GM18508 (cell line): ENCODE measurements around the gene TNIP2.
A peak's percentile ranks its signal among the peaks of the same experiment; 100 is the strongest.

Source experiments
- ATAC-seq: cut with Tn5 transposase; IDR thresholded peaks from one replicate; pipeline ENCODE4 v1.9.1; 2021; ENCODE audit warnings: moderate number of reproducible peaks; ENCODE audit not compliant: insufficient read depth, unreplicated experiment

The TNIP2 gene

GRCh38 chr4:2794486-2795299 lies 38.6 kb upstream of the TNIP2 start:
- ATAC-seq, result no peak

- no peak for ATAC-seq
These were observed 37.7 kb upstream of the TNIP2 start for GRCh38 chr4:2793586-2794485.

- ATAC-seq, result no peak
These were observed 36.8 kb upstream of the TNIP2 start, which contains the start of gene SH3BP2 for GRCh38 chr4:2792711-2793585. Gene SH3BP2 (plus strand): TSS chr4:2793085. CDS start chr4:2820618, 27,533 bp downstream.

GRCh38 chr4:2792396-2792710 lies 36.2 kb upstream of the TNIP2 start:
- no peak for ATAC-seq

GRCh38 chr4:2791518-2792395 lies 35.6 kb upstream of the TNIP2 start:
- no peak for ATAC-seq

- no peak for ATAC-seq
These were observed 34.7 kb upstream of the TNIP2 start for GRCh38 chr4:2790583-2791517.

GRCh38 chr4:2789793-2790582 lies 33.9 kb upstream of the TNIP2 start:
- no peak for ATAC-seq

GRCh38 chr4:2789351-2789750 lies 33.2 kb upstream of the TNIP2 start:
- no peak for ATAC-seq

- no peak for ATAC-seq
These were observed 32.5 kb upstream of the TNIP2 start for GRCh38 chr4:2788532-2789103.

GRCh38 chr4:2788101-2788500 lies 32.0 kb upstream of the TNIP2 start:
- ATAC-seq, result no peak

GRCh38 chr4:2787230-2788100 lies 31.3 kb upstream of the TNIP2 start:
- ATAC-seq, result peak; percentile 47

GRCh38 chr4:2786794-2787229 lies 30.7 kb upstream of the TNIP2 start:
- no peak for ATAC-seq

- no peak for ATAC-seq
These were observed 30.1 kb upstream of the TNIP2 start for GRCh38 chr4:2786152-2786671.

GRCh38 chr4:2785613-2786012 lies 29.5 kb upstream of the TNIP2 start:
- no peak for ATAC-seq

- no peak for ATAC-seq
These were observed 27.7 kb upstream of the TNIP2 start for GRCh38 chr4:2783790-2784189.

- ATAC-seq, result no peak
These were observed 25.8 kb upstream of the TNIP2 start for GRCh38 chr4:2781911-2782310.
